Kidney epithelial cell (primary cell): ENCODE results near the gene UBR2. TPM values are rescaled to one million over a fixed set of nuclear protein-coding genes. Genes with fewer than 3 reads are reported as not detected.

ENCODE experiments used
- DNase-seq: peaks from one replicate; pipeline ENCODE4 v3.0.0-alpha.2; 2010; ENCODE audit warnings: low read depth
- H3K27me3 ChIP-seq: 2 replicates; pipeline ENCODE4 v1.6.0; 2011; ENCODE audit warnings: low read length; ENCODE audit not compliant: control insufficient read depth, insufficient read depth
- H3K36me3 ChIP-seq: 2 replicates; pipeline ENCODE4 v1.5.1; 2011; ENCODE audit warnings: low read length; ENCODE audit not compliant: control insufficient read depth, insufficient read depth
- H3K4me3 ChIP-seq: 2 replicates; pipeline ENCODE4 v1.5.1; 2011; ENCODE audit warnings: low read depth, mild to moderate bottlenecking, control low read depth, low read length
- CTCF ChIP-seq: IDR thresholded peaks from 2 replicates; pipeline ENCODE4 v1.5.1; 2011; ENCODE audit warnings: mild to moderate bottlenecking, moderate library complexity, low read length, control low read depth, inconsistent platforms; ENCODE audit not compliant: insufficient read depth, poor library complexity, severe bottlenecking
- total RNA-seq: library from RNA; depleted of rRNA; stranded (reverse); fragments of >200 nt; gene quantifications from 2 replicates; pipeline ENCODE4 v1.2.3, GENCODE V29; 2015

Gene UBR2
- total RNA-seq, 1 donor from 2014 or later, result 13.1 TPM

- no peak for DNase-seq
- no peak for TF ChIP-seq CTCF
- H3K36me3 ChIP-seq, result no peaks in the 10 kb centered on the region
- H3K4me3 ChIP-seq, result no peak overlapping the region
- no peaks in the 10 kb centered on the region for H3K27me3 ChIP-seq
Observed at GRCh38 chr6:42628604-42629003, 64.8 kb downstream of the UBR2 start.

GRCh38 chr6:42629845-42630244 is 66.0 kb downstream of the UBR2 start:
- H3K36me3 ChIP-seq, result no peaks in the 10 kb centered on the region
- DNase-seq, result no peak
- no peaks in the 10 kb centered on the region for H3K27me3 ChIP-seq
- no peak overlapping the region for H3K4me3 ChIP-seq
- TF ChIP-seq CTCF, result no peak

- Histone ChIP-seq H3K27me3 (no peaks in the 10 kb centered on the region), H3K36me3 (no peaks in the 10 kb centered on the region), H3K4me3 (no peak overlapping the region)
- no peak for DNase-seq
- no peak for TF ChIP-seq CTCF
Observed at GRCh38 chr6:42637681-42638080, 73.9 kb downstream of the UBR2 start.

GRCh38 chr6:42642794-42643193 is 79.0 kb downstream of the UBR2 start:
- no peak for TF ChIP-seq CTCF
- H3K27me3 ChIP-seq, result no peaks in the 10 kb centered on the region
- DNase-seq, result no peak
- H3K36me3 ChIP-seq, result peaks cover 2% of the 10 kb centered on the region
- no peak overlapping the region for H3K4me3 ChIP-seq

- TF ChIP-seq CTCF, result no peak
- Histone ChIP-seq H3K27me3 (no peaks in the 10 kb centered on the region), H3K4me3 (no peak overlapping the region), H3K36me3 (peaks cover 2% of the 10 kb centered on the region)
- no peak for DNase-seq
Observed at GRCh38 chr6:42644211-42644610, 80.4 kb downstream of the UBR2 start.

GRCh38 chr6:42652024-42652746 is 88.4 kb downstream of the UBR2 start:
- no peak for TF ChIP-seq CTCF
- no peak for DNase-seq
- Histone ChIP-seq H3K27me3 (no peaks in the 10 kb centered on the region), H3K4me3 (no peak overlapping the region), H3K36me3 (no peaks in the 10 kb centered on the region)
